WTC11 (cell line): ENCODE data around the gene XRCC2. TPM values are rescaled to one million over a fixed set of nuclear protein-coding genes. Genes with fewer than 3 reads are reported as not detected.

Experiments
- ATAC-seq: fragments of 200-7000 bp; cut with Tn5 transposase; 2 replicates; pipeline ENCODE4 v1.10.0; 2021; ENCODE audit warnings: mild to moderate bottlenecking, moderate library complexity
- CTCF ChIA-PET: fragments of 300-600 bp; sonication (Branson Sonifier 250); formaldehyde crosslinking; loops from one replicate; lab custom pipeline; 2021; ENCODE audit warnings: antibody characterized with exemption; lab: Charles Lee
- POLR2A ChIA-PET: fragments of 350-600 bp; sonication (Branson Sonifier 250); formaldehyde crosslinking; loops from one replicate; lab custom pipeline; 2021; ENCODE audit warnings: antibody characterized with exemption; lab: Charles Lee
- DNase-seq: peaks from one replicate; pipeline ENCODE4 v3.0.0; 2021; ENCODE audit warnings: low spot score
- H3K27ac Mint-ChIP-seq: 2 replicates; pipeline ENCODE4 v1.8.0; 2021; ENCODE audit warnings: mixed read lengths
- H3K27me3 Mint-ChIP-seq: 2 replicates; pipeline ENCODE4 v1.8.0; 2021; ENCODE audit warnings: low read depth, mild to moderate bottlenecking, moderate library complexity, mixed read lengths
- H3K36me3 Mint-ChIP-seq: 2 replicates; pipeline ENCODE4 v1.8.0; 2021; ENCODE audit warnings: mixed read lengths
- H3K4me1 Mint-ChIP-seq: 2 replicates; pipeline ENCODE4 v1.8.0; 2022; ENCODE audit warnings: mixed read lengths
- H3K4me3 Mint-ChIP-seq: 2 replicates; pipeline ENCODE4 v1.8.0; 2021; ENCODE audit warnings: mild to moderate bottlenecking, moderate library complexity, mixed read lengths
- H3K9me3 Mint-ChIP-seq: 2 replicates; pipeline ENCODE4 v1.8.0; 2021; ENCODE audit warnings: mixed read lengths
- CBFB ChIP-seq: sonication (generic); formaldehyde crosslinking; IDR thresholded peaks from 2 replicates; pipeline ENCODE4 v1.8.1; 2022; ENCODE audit warnings: mild to moderate bottlenecking, low read depth, missing genetic modification reagents
- CDX4 ChIP-seq: fragments of 250-450 bp; sonication (Bioruptor Pico); IDR thresholded peaks from 2 replicates; pipeline ENCODE4 v1.9.0; 2021; ENCODE audit warnings: moderate library complexity, mild to moderate bottlenecking, inconsistent platforms, borderline replicate concordance
- CREM ChIP-seq: sonication (generic); formaldehyde crosslinking; IDR thresholded peaks from 2 replicates; pipeline ENCODE4 v1.8.1; 2022; ENCODE audit warnings: mild to moderate bottlenecking, missing genetic modification reagents, moderate library complexity
- EMX1 ChIP-seq: fragments of 250-450 bp; sonication (Bioruptor Pico); IDR thresholded peaks from 2 replicates; pipeline ENCODE4 v1.8.0; 2021; ENCODE audit warnings: mild to moderate bottlenecking
- ETV6 ChIP-seq: sonication (generic); formaldehyde crosslinking; IDR thresholded peaks from 2 replicates; pipeline ENCODE4 v1.8.1; 2022; ENCODE audit warnings: mild to moderate bottlenecking, missing genetic modification reagents
- HMGA2 ChIP-seq: fragments of 250-450 bp; sonication (Bioruptor Pico); IDR thresholded peaks from 2 replicates; pipeline ENCODE4 v1.4.0; 2021; ENCODE audit warnings: mild to moderate bottlenecking, moderate library complexity
- KAT7 ChIP-seq: sonication (generic); formaldehyde crosslinking; IDR thresholded peaks from 2 replicates; pipeline ENCODE4 v1.8.1; 2023; ENCODE audit warnings: missing genetic modification reagents, mild to moderate bottlenecking, borderline replicate concordance
- MXD4 ChIP-seq: fragments of 250-450 bp; sonication (Bioruptor Pico); IDR thresholded peaks from 2 replicates; pipeline ENCODE4 v1.8.0; 2021; ENCODE audit warnings: mild to moderate bottlenecking, moderate library complexity, borderline replicate concordance
- NFATC4 ChIP-seq: fragments of 250-450 bp; sonication (Bioruptor Pico); IDR thresholded peaks from 2 replicates; pipeline ENCODE4 v1.9.0; 2021; ENCODE audit warnings: mild to moderate bottlenecking
- ZNF317 ChIP-seq: sonication (generic); formaldehyde crosslinking; IDR thresholded peaks from 2 replicates; pipeline ENCODE4 v1.8.1; 2023; ENCODE audit warnings: low read depth, mild to moderate bottlenecking, moderate library complexity, missing genetic modification reagents, borderline replicate concordance
- ZNF416 ChIP-seq: fragments of 250-450 bp; sonication (Bioruptor Pico); IDR thresholded peaks from 2 replicates; pipeline ENCODE4 v1.9.0; 2021; ENCODE audit warnings: mild to moderate bottlenecking, inconsistent platforms
- ZNF671 ChIP-seq: fragments of 250-450 bp; sonication (Bioruptor Pico); IDR thresholded peaks from 2 replicates; pipeline ENCODE4 v1.8.0; 2021; ENCODE audit warnings: mild to moderate bottlenecking
- total RNA-seq: library from RNA; stranded (reverse); gene quantifications from 3 replicates; pipeline ENCODE4 v1.2.3, GENCODE V29; 2021
- TF ChIP-seq, protein P1 (sequence below): fragments of 200-600 bp; IDR thresholded peaks from 2 replicates; pipeline ENCODE4 v1.8.0; 2022; ENCODE audit warnings: antibody characterized with exemption
- TF ChIP-seq, protein P2 (sequence below): sonication (generic); formaldehyde crosslinking; IDR thresholded peaks from 2 replicates; pipeline ENCODE4 v1.8.1; 2023; ENCODE audit warnings: mild to moderate bottlenecking, missing genetic modification reagents, moderate library complexity
- TF ChIP-seq, protein P3 (sequence below): sonication (generic); formaldehyde crosslinking; IDR thresholded peaks from 2 replicates; pipeline ENCODE4 v1.8.1; 2023; ENCODE audit warnings: mild to moderate bottlenecking, moderate library complexity, missing genetic modification reagents
- TF ChIP-seq, protein P4 (sequence below): sonication (generic); formaldehyde crosslinking; IDR thresholded peaks from 2 replicates; pipeline ENCODE4 v1.8.0; 2023; ENCODE audit warnings: mild to moderate bottlenecking, missing genetic modification reagents
- TF ChIP-seq, protein P5 (sequence below): fragments of 250-450 bp; sonication (Bioruptor Pico); IDR thresholded peaks from 2 replicates; pipeline ENCODE4 v1.8.0; 2021; ENCODE audit warnings: mild to moderate bottlenecking

XRCC2 gene
- total RNA-seq, 1 experiment from 2014 or later = 25.4 TPM

DNA sequence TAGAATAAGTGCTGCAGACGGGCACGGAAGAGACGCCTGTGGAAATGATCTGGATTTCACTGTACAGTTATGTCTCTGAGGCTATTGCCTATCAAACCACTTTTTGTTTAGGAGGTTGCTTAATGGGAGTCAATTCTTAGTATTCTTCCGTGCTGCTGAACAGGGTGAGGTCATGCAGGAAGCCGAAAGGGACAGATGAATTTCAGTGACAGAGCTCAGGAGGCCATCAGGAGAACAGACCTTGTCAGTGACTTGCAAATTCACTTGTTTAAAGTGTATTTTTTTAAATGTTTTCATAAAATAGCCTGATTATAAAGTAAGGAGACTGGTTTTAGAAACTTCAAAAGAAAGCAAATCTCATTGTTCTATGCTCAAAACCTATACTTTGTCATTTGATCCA, 58.9 kb downstream of the XRCC2 start:
- Mint-ChIP-seq H3K36me3 (peaks cover 8% of the 10 kb centered on the region; the same call in 1 of the 2 replicates), H3K4me1 (no peaks in the 10 kb centered on the region), H3K9me3 (peaks cover 15% of the 10 kb centered on the region), H3K4me3 (no peak overlapping the region), H3K27me3 (no peaks in the 10 kb centered on the region; the same call in 1 of the 2 replicates), H3K27ac (no peak overlapping the region)
- ATAC-seq (no peak), DNase-seq (no peak)
- POLR2A ChIA-PET = no interaction called here
- no peak for TF ChIP-seq MXD4 (CRISPR knock-in tag)
- TF ChIP-seq CDX4 (CRISPR knock-in tag) = no peak
- no peak for TF ChIP-seq NFATC4 (CRISPR knock-in tag)
- TF ChIP-seq, protein P1, sequence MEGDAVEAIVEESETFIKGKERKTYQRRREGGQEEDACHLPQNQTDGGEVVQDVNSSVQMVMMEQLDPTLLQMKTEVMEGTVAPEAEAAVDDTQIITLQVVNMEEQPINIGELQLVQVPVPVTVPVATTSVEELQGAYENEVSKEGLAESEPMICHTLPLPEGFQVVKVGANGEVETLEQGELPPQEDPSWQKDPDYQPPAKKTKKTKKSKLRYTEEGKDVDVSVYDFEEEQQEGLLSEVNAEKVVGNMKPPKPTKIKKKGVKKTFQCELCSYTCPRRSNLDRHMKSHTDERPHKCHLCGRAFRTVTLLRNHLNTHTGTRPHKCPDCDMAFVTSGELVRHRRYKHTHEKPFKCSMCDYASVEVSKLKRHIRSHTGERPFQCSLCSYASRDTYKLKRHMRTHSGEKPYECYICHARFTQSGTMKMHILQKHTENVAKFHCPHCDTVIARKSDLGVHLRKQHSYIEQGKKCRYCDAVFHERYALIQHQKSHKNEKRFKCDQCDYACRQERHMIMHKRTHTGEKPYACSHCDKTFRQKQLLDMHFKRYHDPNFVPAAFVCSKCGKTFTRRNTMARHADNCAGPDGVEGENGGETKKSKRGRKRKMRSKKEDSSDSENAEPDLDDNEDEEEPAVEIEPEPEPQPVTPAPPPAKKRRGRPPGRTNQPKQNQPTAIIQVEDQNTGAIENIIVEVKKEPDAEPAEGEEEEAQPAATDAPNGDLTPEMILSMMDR = no peak
- no peak for TF ChIP-seq ZNF416 (CRISPR knock-in tag)
- no peak for TF ChIP-seq ZNF317 (CRISPR knock-in tag)
- no peak for TF ChIP-seq KAT7 (CRISPR knock-in tag)
- TF ChIP-seq CBFB (CRISPR knock-in tag) = no peak
- TF ChIP-seq, protein P2, sequence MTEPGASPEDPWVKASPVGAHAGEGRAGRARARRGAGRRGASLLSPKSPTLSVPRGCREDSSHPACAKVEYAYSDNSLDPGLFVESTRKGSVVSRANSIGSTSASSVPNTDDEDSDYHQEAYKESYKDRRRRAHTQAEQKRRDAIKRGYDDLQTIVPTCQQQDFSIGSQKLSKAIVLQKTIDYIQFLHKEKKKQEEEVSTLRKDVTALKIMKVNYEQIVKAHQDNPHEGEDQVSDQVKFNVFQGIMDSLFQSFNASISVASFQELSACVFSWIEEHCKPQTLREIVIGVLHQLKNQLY = no peak
- no peak for TF ChIP-seq HMGA2 (CRISPR knock-in tag)
- TF ChIP-seq, protein P3, sequence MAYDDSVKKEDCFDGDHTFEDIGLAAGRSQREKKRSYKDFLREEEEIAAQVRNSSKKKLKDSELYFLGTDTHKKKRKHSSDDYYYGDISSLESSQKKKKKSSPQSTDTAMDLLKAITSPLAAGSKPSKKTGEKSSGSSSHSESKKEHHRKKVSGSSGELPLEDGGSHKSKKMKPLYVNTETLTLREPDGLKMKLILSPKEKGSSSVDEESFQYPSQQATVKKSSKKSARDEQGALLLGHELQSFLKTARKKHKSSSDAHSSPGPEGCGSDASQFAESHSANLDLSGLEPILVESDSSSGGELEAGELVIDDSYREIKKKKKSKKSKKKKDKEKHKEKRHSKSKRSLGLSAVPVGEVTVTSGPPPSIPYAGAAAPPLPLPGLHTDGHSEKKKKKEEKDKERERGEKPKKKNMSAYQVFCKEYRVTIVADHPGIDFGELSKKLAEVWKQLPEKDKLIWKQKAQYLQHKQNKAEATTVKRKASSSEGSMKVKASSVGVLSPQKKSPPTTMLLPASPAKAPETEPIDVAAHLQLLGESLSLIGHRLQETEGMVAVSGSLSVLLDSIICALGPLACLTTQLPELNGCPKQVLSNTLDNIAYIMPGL (CRISPR knock-in tag) = no peak
- CTCF ChIA-PET = no interaction called here

DNA sequence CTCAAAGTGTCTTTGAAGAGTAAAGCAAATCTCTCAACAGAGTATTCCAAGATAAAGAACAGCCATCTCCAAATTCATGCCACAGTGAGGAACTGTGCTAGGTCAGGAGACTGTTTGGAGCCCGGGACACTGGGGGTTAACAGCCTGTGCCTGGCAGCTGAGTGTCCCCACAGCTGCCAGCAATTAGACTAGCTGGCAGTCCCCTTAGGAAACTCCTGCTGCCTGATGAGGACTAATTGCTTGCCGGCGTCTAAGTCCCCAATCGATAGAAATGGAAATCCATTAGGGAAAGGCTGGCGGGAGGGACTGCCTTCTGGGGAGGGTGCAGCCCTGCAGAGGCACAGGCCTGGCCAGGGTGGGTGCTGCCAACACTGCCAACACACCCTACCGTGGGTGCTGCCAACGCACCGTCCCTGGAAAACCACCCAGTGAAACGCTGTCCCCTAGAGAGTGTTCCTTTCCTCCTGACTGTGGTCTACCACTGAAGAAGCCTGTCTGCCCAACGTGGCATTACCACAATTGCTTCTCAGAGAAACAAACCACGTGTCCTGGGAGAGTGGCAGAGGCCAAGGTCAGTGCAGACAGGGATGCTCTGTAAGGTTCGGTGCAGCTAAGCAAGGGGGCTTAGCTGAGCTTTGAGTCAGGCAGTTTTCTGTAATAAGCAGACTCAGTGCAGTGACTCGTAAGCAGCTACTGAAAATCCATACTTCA, 60.8 kb downstream of the XRCC2 start:
- Mint-ChIP-seq H3K36me3 (peaks cover 8% of the 10 kb centered on the region; the same call in 1 of the 2 replicates), H3K4me3 (no peak overlapping the region), H3K27ac (no peak overlapping the region), H3K9me3 (peaks cover 12% of the 10 kb centered on the region), H3K27me3 (no peaks in the 10 kb centered on the region; the same call in 1 of the 2 replicates), H3K4me1 (no peaks in the 10 kb centered on the region)
- ChIA-PET POLR2A (no interaction called here), CTCF (no interaction called here)
- ATAC-seq (no peak), DNase-seq (no peak)
- TF ChIP-seq CREM (CRISPR knock-in tag) (no peak), ZNF671 (CRISPR knock-in tag) (no peak), EMX1 (CRISPR knock-in tag) (no peak), ETV6 (CRISPR knock-in tag) (no peak)
- TF ChIP-seq, protein P4, sequence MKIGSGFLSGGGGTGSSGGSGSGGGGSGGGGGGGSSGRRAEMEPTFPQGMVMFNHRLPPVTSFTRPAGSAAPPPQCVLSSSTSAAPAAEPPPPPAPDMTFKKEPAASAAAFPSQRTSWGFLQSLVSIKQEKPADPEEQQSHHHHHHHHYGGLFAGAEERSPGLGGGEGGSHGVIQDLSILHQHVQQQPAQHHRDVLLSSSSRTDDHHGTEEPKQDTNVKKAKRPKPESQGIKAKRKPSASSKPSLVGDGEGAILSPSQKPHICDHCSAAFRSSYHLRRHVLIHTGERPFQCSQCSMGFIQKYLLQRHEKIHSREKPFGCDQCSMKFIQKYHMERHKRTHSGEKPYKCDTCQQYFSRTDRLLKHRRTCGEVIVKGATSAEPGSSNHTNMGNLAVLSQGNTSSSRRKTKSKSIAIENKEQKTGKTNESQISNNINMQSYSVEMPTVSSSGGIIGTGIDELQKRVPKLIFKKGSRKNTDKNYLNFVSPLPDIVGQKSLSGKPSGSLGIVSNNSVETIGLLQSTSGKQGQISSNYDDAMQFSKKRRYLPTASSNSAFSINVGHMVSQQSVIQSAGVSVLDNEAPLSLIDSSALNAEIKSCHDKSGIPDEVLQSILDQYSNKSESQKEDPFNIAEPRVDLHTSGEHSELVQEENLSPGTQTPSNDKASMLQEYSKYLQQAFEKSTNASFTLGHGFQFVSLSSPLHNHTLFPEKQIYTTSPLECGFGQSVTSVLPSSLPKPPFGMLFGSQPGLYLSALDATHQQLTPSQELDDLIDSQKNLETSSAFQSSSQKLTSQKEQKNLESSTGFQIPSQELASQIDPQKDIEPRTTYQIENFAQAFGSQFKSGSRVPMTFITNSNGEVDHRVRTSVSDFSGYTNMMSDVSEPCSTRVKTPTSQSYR (CRISPR knock-in tag) = no peak
- TF ChIP-seq, protein P5, sequence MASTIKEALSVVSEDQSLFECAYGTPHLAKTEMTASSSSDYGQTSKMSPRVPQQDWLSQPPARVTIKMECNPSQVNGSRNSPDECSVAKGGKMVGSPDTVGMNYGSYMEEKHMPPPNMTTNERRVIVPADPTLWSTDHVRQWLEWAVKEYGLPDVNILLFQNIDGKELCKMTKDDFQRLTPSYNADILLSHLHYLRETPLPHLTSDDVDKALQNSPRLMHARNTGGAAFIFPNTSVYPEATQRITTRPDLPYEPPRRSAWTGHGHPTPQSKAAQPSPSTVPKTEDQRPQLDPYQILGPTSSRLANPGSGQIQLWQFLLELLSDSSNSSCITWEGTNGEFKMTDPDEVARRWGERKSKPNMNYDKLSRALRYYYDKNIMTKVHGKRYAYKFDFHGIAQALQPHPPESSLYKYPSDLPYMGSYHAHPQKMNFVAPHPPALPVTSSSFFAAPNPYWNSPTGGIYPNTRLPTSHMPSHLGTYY (CRISPR knock-in tag) = no peak
